AG09309 (cell line): Measurements from ENCODE around the gene CDKN2AIP.

ENCODE experiments used
- DNase-seq: peaks from one replicate; pipeline ENCODE4 v3.0.0-alpha.2; 2010; ENCODE audit warnings: low read depth
- H3K4me3 ChIP-seq: 2 replicates; pipeline ENCODE4 v1.5.1; 2011; ENCODE audit warnings: mild to moderate bottlenecking, low read depth, low read length, moderate library complexity; ENCODE audit not compliant: control insufficient read depth
- CTCF ChIP-seq: IDR thresholded peaks from 2 replicates; pipeline ENCODE4 v1.5.1; 2011; ENCODE audit warnings: mild to moderate bottlenecking, low read depth, low read length, inconsistent platforms; ENCODE audit not compliant: insufficient read depth, control insufficient read depth; ENCODE audit errors: missing control alignments

Gene CDKN2AIP

GRCh38 chr4:183435803-183436202 is 8.6 kb upstream of the CDKN2AIP start:
- TF ChIP-seq CTCF, result no peak
- DNase-seq, result no peak

GRCh38 chr4:183436417-183436816 is 8.0 kb upstream of the CDKN2AIP start:
- no peak overlapping the region for H3K4me3 ChIP-seq
- no peak for DNase-seq
- no peak for TF ChIP-seq CTCF

More at GRCh38 chr4:183435803-183436202, 8.6 kb upstream of the CDKN2AIP start:
- no peak overlapping the region for H3K4me3 ChIP-seq

- no peak for TF ChIP-seq CTCF
- no peak overlapping the region for H3K4me3 ChIP-seq
- DNase-seq, result no peak
These were observed 7.0 kb upstream of the CDKN2AIP start for GRCh38 chr4:183437452-183437851.

- H3K4me3 ChIP-seq, result no peak overlapping the region
- DNase-seq, result no peak
- TF ChIP-seq CTCF, result no peak
These were observed 5.8 kb upstream of the CDKN2AIP start for GRCh38 chr4:183438458-183439113.

GRCh38 chr4:183441276-183441675 is 3.2 kb upstream of the CDKN2AIP start:
- H3K4me3 ChIP-seq, result no peak overlapping the region
- TF ChIP-seq CTCF, result no peak
- DNase-seq, result no peak

GRCh38 chr4:183443655-183444213 is 702 bp upstream of the CDKN2AIP start:
- no peak for TF ChIP-seq CTCF
- no peak for DNase-seq
- peak overlapping the region; percentile 88 for H3K4me3 ChIP-seq

GRCh38 chr4:183445097-183445428 is 627 bp downstream of the CDKN2AIP start:
- DNase-seq, result no peak
- TF ChIP-seq CTCF, result no peak
- peak overlapping the region; percentile 88 for H3K4me3 ChIP-seq
